Measurements from ENCODE around the gene ENOX2.

The ENOX2 gene

GRCh38 chrX:130741584-130741983, 161.4 kb downstream of the ENOX2 start:
- Histone ChIP-seq H3K27me3 (ENCODE audit: control insufficient read depth, insufficient read depth, low read length, poor library complexity, severe bottlenecking) (no peaks in the 10 kb centered on the region), H3K9me3 (ENCODE audit: control insufficient read depth, low read length) (no peaks in the 10 kb centered on the region), H3K36me3 (ENCODE audit: control insufficient read depth, insufficient read depth, low read length) (no peaks in the 10 kb centered on the region), H3K27ac (ENCODE audit: insufficient read depth, low read depth, low read length, poor library complexity, severe bottlenecking) (peak overlapping the region; percentile 36), H3K4me3 (ENCODE audit: insufficient read depth, low read depth, low read length) (no peak overlapping the region), H3K4me1 (ENCODE audit: control insufficient read depth, insufficient read depth, low read length) (peaks cover 6% of the 10 kb centered on the region)
- WGBS, 2 experiments: 77 to 83% methylated on average over 3 to 4 of the region's 4 CpGs

GRCh38 chrX:130741151-130741550, 161.9 kb downstream of the ENOX2 start:
- H3K4me3 ChIP-seq (ENCODE audit: insufficient read depth, low read depth, low read length): no peak overlapping the region
- 86% methylated on average over 1 to 3 of the region's 3 CpGs for WGBS, 2 experiments
- H3K27ac ChIP-seq (ENCODE audit: insufficient read depth, low read depth, low read length, poor library complexity, severe bottlenecking): no peak overlapping the region
- H3K9me3 ChIP-seq (ENCODE audit: control insufficient read depth, low read length): no peaks in the 10 kb centered on the region
- H3K4me1 ChIP-seq (ENCODE audit: control insufficient read depth, insufficient read depth, low read length): peaks cover 6% of the 10 kb centered on the region
- no peaks in the 10 kb centered on the region for H3K36me3 ChIP-seq (ENCODE audit: control insufficient read depth, insufficient read depth, low read length)
- no peaks in the 10 kb centered on the region for H3K27me3 ChIP-seq (ENCODE audit: control insufficient read depth, insufficient read depth, low read length, poor library complexity, severe bottlenecking)

GRCh38 chrX:130738638-130739195, 164.3 kb downstream of the ENOX2 start:
- peaks cover 6% of the 10 kb centered on the region for H3K4me1 ChIP-seq (ENCODE audit: control insufficient read depth, insufficient read depth, low read length)
- no peak overlapping the region for H3K4me3 ChIP-seq (ENCODE audit: insufficient read depth, low read depth, low read length)
- no peaks in the 10 kb centered on the region for H3K36me3 ChIP-seq (ENCODE audit: control insufficient read depth, insufficient read depth, low read length)
- WGBS, 2 experiments: 65% methylated on average over 5 of the region's 5 CpGs
- no peak overlapping the region for H3K27ac ChIP-seq (ENCODE audit: insufficient read depth, low read depth, low read length, poor library complexity, severe bottlenecking)
- no peaks in the 10 kb centered on the region for H3K9me3 ChIP-seq (ENCODE audit: control insufficient read depth, low read length)
- H3K27me3 ChIP-seq (ENCODE audit: control insufficient read depth, insufficient read depth, low read length, poor library complexity, severe bottlenecking): no peaks in the 10 kb centered on the region

GRCh38 chrX:130734713-130735112, 168.3 kb downstream of the ENOX2 start:
- Histone ChIP-seq H3K36me3 (ENCODE audit: control insufficient read depth, insufficient read depth, low read length) (no peaks in the 10 kb centered on the region), H3K27ac (ENCODE audit: insufficient read depth, low read depth, low read length, poor library complexity, severe bottlenecking) (no peak overlapping the region), H3K9me3 (ENCODE audit: control insufficient read depth, low read length) (no peaks in the 10 kb centered on the region), H3K27me3 (ENCODE audit: control insufficient read depth, insufficient read depth, low read length, poor library complexity, severe bottlenecking) (no peaks in the 10 kb centered on the region), H3K4me1 (ENCODE audit: control insufficient read depth, insufficient read depth, low read length) (no peaks in the 10 kb centered on the region), H3K4me3 (ENCODE audit: insufficient read depth, low read depth, low read length) (no peak overlapping the region)

GRCh38 chrX:130728208-130728607, 174.8 kb downstream of the ENOX2 start:
- no peak overlapping the region for H3K27ac ChIP-seq (ENCODE audit: insufficient read depth, low read depth, low read length, poor library complexity, severe bottlenecking)
- no peak overlapping the region for H3K4me3 ChIP-seq (ENCODE audit: insufficient read depth, low read depth, low read length)
- H3K36me3 ChIP-seq (ENCODE audit: control insufficient read depth, insufficient read depth, low read length): no peaks in the 10 kb centered on the region
- H3K4me1 ChIP-seq (ENCODE audit: control insufficient read depth, insufficient read depth, low read length): no peaks in the 10 kb centered on the region
- no peaks in the 10 kb centered on the region for H3K9me3 ChIP-seq (ENCODE audit: control insufficient read depth, low read length)
- H3K27me3 ChIP-seq (ENCODE audit: control insufficient read depth, insufficient read depth, low read length, poor library complexity, severe bottlenecking): no peaks in the 10 kb centered on the region

- no peak overlapping the region for H3K4me3 ChIP-seq (ENCODE audit: insufficient read depth, low read depth, low read length)
- WGBS, 2 experiments: 76 to 88% methylated on average over 3 of the region's 3 CpGs
Measured at GRCh38 chrX:130726661-130727060, 176.3 kb downstream of the ENOX2 start.

GRCh38 chrX:130725519-130725918, 177.5 kb downstream of the ENOX2 start:
- WGBS, 2 experiments: 90 to 100% methylated on average over 1 of the region's 1 CpG
- no peaks in the 10 kb centered on the region for H3K36me3 ChIP-seq (ENCODE audit: control insufficient read depth, insufficient read depth, low read length)
- no peak overlapping the region for H3K4me3 ChIP-seq (ENCODE audit: insufficient read depth, low read depth, low read length)
- no peaks in the 10 kb centered on the region for H3K27me3 ChIP-seq (ENCODE audit: control insufficient read depth, insufficient read depth, low read length, poor library complexity, severe bottlenecking)
- no peaks in the 10 kb centered on the region for H3K4me1 ChIP-seq (ENCODE audit: control insufficient read depth, insufficient read depth, low read length)
- no peaks in the 10 kb centered on the region for H3K9me3 ChIP-seq (ENCODE audit: control insufficient read depth, low read length)
- H3K27ac ChIP-seq (ENCODE audit: insufficient read depth, low read depth, low read length, poor library complexity, severe bottlenecking): no peak overlapping the region

More at GRCh38 chrX:130726661-130727060, 176.3 kb downstream of the ENOX2 start:
- Histone ChIP-seq H3K9me3 (ENCODE audit: control insufficient read depth, low read length) (no peaks in the 10 kb centered on the region), H3K27me3 (ENCODE audit: control insufficient read depth, insufficient read depth, low read length, poor library complexity, severe bottlenecking) (no peaks in the 10 kb centered on the region), H3K27ac (ENCODE audit: insufficient read depth, low read depth, low read length, poor library complexity, severe bottlenecking) (no peak overlapping the region), H3K4me1 (ENCODE audit: control insufficient read depth, insufficient read depth, low read length) (no peaks in the 10 kb centered on the region), H3K36me3 (ENCODE audit: control insufficient read depth, insufficient read depth, low read length) (no peaks in the 10 kb centered on the region)

- no peaks in the 10 kb centered on the region for H3K4me1 ChIP-seq (ENCODE audit: control insufficient read depth, insufficient read depth, low read length)
- H3K4me3 ChIP-seq (ENCODE audit: insufficient read depth, low read depth, low read length): no peak overlapping the region
- 36 to 63% methylated on average over 5 to 6 of the region's 6 CpGs for WGBS, 2 experiments
- H3K9me3 ChIP-seq (ENCODE audit: control insufficient read depth, low read length): no peaks in the 10 kb centered on the region
- H3K36me3 ChIP-seq (ENCODE audit: control insufficient read depth, insufficient read depth, low read length): no peaks in the 10 kb centered on the region
- no peak overlapping the region for H3K27ac ChIP-seq (ENCODE audit: insufficient read depth, low read depth, low read length, poor library complexity, severe bottlenecking)
- no peaks in the 10 kb centered on the region for H3K27me3 ChIP-seq (ENCODE audit: control insufficient read depth, insufficient read depth, low read length, poor library complexity, severe bottlenecking)
Measured at GRCh38 chrX:130719413-130719812, 183.6 kb downstream of the ENOX2 start.

GRCh38 chrX:130718137-130718536, 184.9 kb downstream of the ENOX2 start:
- 51 to 53% methylated on average over 4 of the region's 4 CpGs for WGBS, 2 experiments

GRCh38 chrX:130716781-130717413, 186.1 kb downstream of the ENOX2 start:
- no peaks in the 10 kb centered on the region for H3K9me3 ChIP-seq (ENCODE audit: control insufficient read depth, low read length)
- H3K4me1 ChIP-seq (ENCODE audit: control insufficient read depth, insufficient read depth, low read length): no peaks in the 10 kb centered on the region
- no peaks in the 10 kb centered on the region for H3K27me3 ChIP-seq (ENCODE audit: control insufficient read depth, insufficient read depth, low read length, poor library complexity, severe bottlenecking)
- no peaks in the 10 kb centered on the region for H3K36me3 ChIP-seq (ENCODE audit: control insufficient read depth, insufficient read depth, low read length)
- 78 to 84% methylated on average over 2 of the region's 2 CpGs for WGBS, 2 experiments
- H3K27ac ChIP-seq (ENCODE audit: insufficient read depth, low read depth, low read length, poor library complexity, severe bottlenecking): no peak overlapping the region
- no peak overlapping the region for H3K4me3 ChIP-seq (ENCODE audit: insufficient read depth, low read depth, low read length)

More at GRCh38 chrX:130718137-130718536, 184.9 kb downstream of the ENOX2 start:
- Histone ChIP-seq H3K9me3 (ENCODE audit: control insufficient read depth, low read length) (no peaks in the 10 kb centered on the region), H3K36me3 (ENCODE audit: control insufficient read depth, insufficient read depth, low read length) (no peaks in the 10 kb centered on the region), H3K27me3 (ENCODE audit: control insufficient read depth, insufficient read depth, low read length, poor library complexity, severe bottlenecking) (no peaks in the 10 kb centered on the region), H3K4me3 (ENCODE audit: insufficient read depth, low read depth, low read length) (no peak overlapping the region), H3K4me1 (ENCODE audit: control insufficient read depth, insufficient read depth, low read length) (no peaks in the 10 kb centered on the region), H3K27ac (ENCODE audit: insufficient read depth, low read depth, low read length, poor library complexity, severe bottlenecking) (no peak overlapping the region)

All from ectodermal cell (in vitro differentiated cells).